ENCODE results near the gene BICD1. TPM values are rescaled to one million over a fixed set of nuclear protein-coding genes. Genes with fewer than 3 reads are reported as not detected.

BICD1 gene
- total RNA-seq, 1 experiment from 2014 or later, result 9.2 TPM

- intact Hi-C loops (cut with micrococcal nuclease), result no loop called here
- CTCF ChIA-PET, result no interaction called here
Measured at GRCh38 chr12:32261638-32262037, 155.0 kb downstream of the BICD1 start.

GRCh38 chr12:32264961-32265360 is 158.3 kb downstream of the BICD1 start:
- H3K36me3 ChIP-seq (ENCODE audit: low read depth, low read length), result no peaks in the 10 kb centered on the region
- BruUV-seq (replicated peaks), result no TSS peak
- ATAC-seq (no peak), DNase-seq (no peak)
- no peak overlapping the region for H3K4me2 ChIP-seq (ENCODE audit: low read length)
- POLR2A ChIA-PET (ENCODE audit: unreplicated experiment), result no interaction called here
- H2AFZ ChIP-seq (ENCODE audit: low read length), result no peak overlapping the region
- H3K9ac ChIP-seq (ENCODE audit: low read length), result no peak overlapping the region
- TF ChIP-seq EZH2 (IDR thresholded peaks at IDR 0.05; ENCODE audit: low read length, unreplicated experiment), result no peak
- TF ChIP-seq EZH2phosphoT487 (IDR thresholded peaks at IDR 0.05; ENCODE audit: borderline replicate concordance, low read length), result no peak
- CTCF ChIA-PET, result no interaction called here
- intact Hi-C loops (cut with micrococcal nuclease), result no loop called here
- H3F3A ChIP-seq (ENCODE audit: low read length, unreplicated experiment), result no peaks in the 10 kb centered on the region
- H3K4me1 ChIP-seq (ENCODE audit: insufficient read depth, low read length), result no peaks in the 10 kb centered on the region
- H3K4me3 ChIP-seq (ENCODE audit: low read length), result no peak overlapping the region
- H3K9me3 ChIP-seq (ENCODE audit: low read length), result no peaks in the 10 kb centered on the region
- H3K79me2 ChIP-seq (ENCODE audit: low read length), result no peaks in the 10 kb centered on the region
- no peaks in the 10 kb centered on the region for H3K9me2 ChIP-seq (replicated peaks; ENCODE audit: low read length)
- H4K20me1 ChIP-seq (ENCODE audit: low read length), result no peaks in the 10 kb centered on the region
- no peaks in the 10 kb centered on the region for H3K27me3 ChIP-seq (ENCODE audit: low read length)
- no peak overlapping the region for H3K27ac ChIP-seq (ENCODE audit: low read length)

More at GRCh38 chr12:32261638-32262037, 155.0 kb downstream of the BICD1 start:
- no peak overlapping the region for H3K27ac ChIP-seq (ENCODE audit: low read length)
- no peaks in the 10 kb centered on the region for H3F3A ChIP-seq (ENCODE audit: low read length, unreplicated experiment)
- H3K79me2 ChIP-seq (ENCODE audit: low read length), result no peaks in the 10 kb centered on the region
- no peaks in the 10 kb centered on the region for H3K9me2 ChIP-seq (replicated peaks; ENCODE audit: low read length)
- H3K36me3 ChIP-seq (ENCODE audit: low read depth, low read length), result no peaks in the 10 kb centered on the region
- no peak overlapping the region for H2AFZ ChIP-seq (ENCODE audit: low read length)
- no peak for ATAC-seq
- no peak for DNase-seq
- no peak overlapping the region for H3K4me3 ChIP-seq (ENCODE audit: low read length)
- TF ChIP-seq CTCF (conservative IDR thresholded peaks at IDR 0.05; ENCODE audit: low read depth, low read length), result peak; percentile 20; the same call in 1 of the 2 replicates
- TF ChIP-seq EZH2 (IDR thresholded peaks at IDR 0.05; ENCODE audit: low read length, unreplicated experiment), result no peak
- no peak for TF ChIP-seq EZH2phosphoT487 (IDR thresholded peaks at IDR 0.05; ENCODE audit: borderline replicate concordance, low read length)
- no peak overlapping the region for H3K4me2 ChIP-seq (ENCODE audit: low read length)
- no peaks in the 10 kb centered on the region for H3K27me3 ChIP-seq (ENCODE audit: low read length)
- H3K9me3 ChIP-seq (ENCODE audit: low read length), result no peaks in the 10 kb centered on the region
- H4K20me1 ChIP-seq (ENCODE audit: low read length), result no peaks in the 10 kb centered on the region
- no TSS peak for BruUV-seq (replicated peaks)
- POLR2A ChIA-PET (ENCODE audit: unreplicated experiment), result no interaction called here
- H3K9ac ChIP-seq (ENCODE audit: low read length), result no peak overlapping the region
- no peaks in the 10 kb centered on the region for H3K4me1 ChIP-seq (ENCODE audit: insufficient read depth, low read length)

- no TSS peak for BruUV-seq (replicated peaks)
- no peak overlapping the region for H2AFZ ChIP-seq (ENCODE audit: low read length)
- no peaks in the 10 kb centered on the region for H3K9me2 ChIP-seq (replicated peaks; ENCODE audit: low read length)
- H3F3A ChIP-seq (ENCODE audit: low read length, unreplicated experiment), result no peaks in the 10 kb centered on the region
- H3K36me3 ChIP-seq (ENCODE audit: low read depth, low read length), result no peaks in the 10 kb centered on the region
- ATAC-seq (no peak), DNase-seq (no peak)
- H4K20me1 ChIP-seq (ENCODE audit: low read length), result no peaks in the 10 kb centered on the region
- no peaks in the 10 kb centered on the region for H3K4me1 ChIP-seq (ENCODE audit: insufficient read depth, low read length)
- no peaks in the 10 kb centered on the region for H3K9me3 ChIP-seq (ENCODE audit: low read length)
- H3K79me2 ChIP-seq (ENCODE audit: low read length), result no peaks in the 10 kb centered on the region
- no peak for TF ChIP-seq CTCF (conservative IDR thresholded peaks at IDR 0.05; ENCODE audit: low read depth, low read length)
- no peak for TF ChIP-seq EZH2 (IDR thresholded peaks at IDR 0.05; ENCODE audit: low read length, unreplicated experiment)
- no peak for TF ChIP-seq EZH2phosphoT487 (IDR thresholded peaks at IDR 0.05; ENCODE audit: borderline replicate concordance, low read length)
- intact Hi-C loops (cut with micrococcal nuclease), result no loop called here
- POLR2A ChIA-PET (ENCODE audit: unreplicated experiment), result interaction anchor here (0.6 kb wide), 1 partner anchor 151 kb away, joined by 6 read pairs; no protein-coding TSS in a partner anchor
- H3K27ac ChIP-seq (ENCODE audit: low read length), result no peak overlapping the region
- no peak overlapping the region for H3K9ac ChIP-seq (ENCODE audit: low read length)
- H3K4me3 ChIP-seq (ENCODE audit: low read length), result no peak overlapping the region
- no peak overlapping the region for H3K4me2 ChIP-seq (ENCODE audit: low read length)
- no peaks in the 10 kb centered on the region for H3K27me3 ChIP-seq (ENCODE audit: low read length)
- CTCF ChIA-PET, result no interaction called here
Measured at GRCh38 chr12:32265456-32265855, 158.8 kb downstream of the BICD1 start.
